GM23338 (cell line): Measurements from ENCODE around the gene GPR32.
"Not testable (repeated sequence)": the region's sequence is repeated elsewhere in the genome, so short reads cannot be mapped to it uniquely, and the experiment has no call there.

ENCODE experiments used
- CREB1 ChIP-seq: fragments of 250-450 bp; sonication (Bioruptor Pico); IDR thresholded peaks from 2 replicates; pipeline ENCODE4 v1.5.0; 2020; ENCODE audit warnings: low read depth, mild to moderate bottlenecking, moderate library complexity
- CTCF ChIP-seq, 2 experiments: fragments of 200-600 bp in 1 of 2; sonication (generic) in 1 of 2; conservative IDR thresholded peaks; 2 replicates each; pipeline versions ENCODE4 v1.5.1 to v1.6.1; 2016 to 2017; ENCODE audit warnings: antibody characterized with exemption in 2 of 2, low read depth in 2 of 2, mild to moderate bottlenecking in 2 of 2, moderate library complexity in 1 of 2
- EZH2 ChIP-seq: fragments of 200-600 bp; sonication (generic); IDR thresholded peaks from one replicate; pipeline ENCODE4 v1.8.0; 2017; ENCODE audit warnings: antibody characterized with exemption, mild to moderate bottlenecking, low read depth; ENCODE audit not compliant: unreplicated experiment
- EZH2phosphoT487 ChIP-seq: fragments of 200-600 bp; sonication (generic); IDR thresholded peaks from one replicate; pipeline ENCODE4 v1.8.1; 2018; ENCODE audit warnings: antibody characterized with exemption; ENCODE audit not compliant: unreplicated experiment
- JUNB ChIP-seq: IDR thresholded peaks from one replicate; pipeline ENCODE4 v1.6.1; 2016; ENCODE audit warnings: antibody characterized with exemption; ENCODE audit not compliant: unreplicated experiment
- NANOG ChIP-seq: IDR thresholded peaks from 2 replicates; pipeline ENCODE4 v1.6.1; 2016; ENCODE audit warnings: antibody characterized with exemption, borderline replicate concordance
- POLR2AphosphoS5 ChIP-seq: IDR thresholded peaks from 2 replicates; pipeline ENCODE4 v1.6.1; 2016; ENCODE audit warnings: antibody characterized with exemption, low read depth
- STAT1 ChIP-seq: IDR thresholded peaks from one replicate; pipeline ENCODE4 v1.6.1; 2016; ENCODE audit warnings: antibody characterized with exemption; ENCODE audit not compliant: unreplicated experiment
- ZNF331 ChIP-seq: fragments of 250-450 bp; sonication (Bioruptor Pico); IDR thresholded peaks from 2 replicates; pipeline ENCODE4 v1.5.0; 2020; ENCODE audit warnings: low read depth, mild to moderate bottlenecking, moderate library complexity
- TF ChIP-seq, protein P1 (sequence below): IDR thresholded peaks from one replicate; pipeline ENCODE4 v1.6.1; 2018; ENCODE audit warnings: antibody characterized with exemption; ENCODE audit not compliant: unreplicated experiment
- TF ChIP-seq, protein P2 (sequence below): IDR thresholded peaks from 2 replicates; pipeline ENCODE4 v1.6.1; 2016; ENCODE audit warnings: antibody characterized with exemption

GRCh38 chr19:50761501-50761900 is 8.8 kb upstream of the GPR32 start:
- not testable (repeated sequence) for TF ChIP-seq CTCF (conservative IDR thresholded peaks at IDR 0.05; ENCODE audit: low read depth in 2 of 2); CREB1 (CRISPR knock-in tag); EZH2; POLR2AphosphoS5; STAT1; EZH2phosphoT487; ZNF331; JUNB; NANOG
- TF ChIP-seq, protein P1, sequence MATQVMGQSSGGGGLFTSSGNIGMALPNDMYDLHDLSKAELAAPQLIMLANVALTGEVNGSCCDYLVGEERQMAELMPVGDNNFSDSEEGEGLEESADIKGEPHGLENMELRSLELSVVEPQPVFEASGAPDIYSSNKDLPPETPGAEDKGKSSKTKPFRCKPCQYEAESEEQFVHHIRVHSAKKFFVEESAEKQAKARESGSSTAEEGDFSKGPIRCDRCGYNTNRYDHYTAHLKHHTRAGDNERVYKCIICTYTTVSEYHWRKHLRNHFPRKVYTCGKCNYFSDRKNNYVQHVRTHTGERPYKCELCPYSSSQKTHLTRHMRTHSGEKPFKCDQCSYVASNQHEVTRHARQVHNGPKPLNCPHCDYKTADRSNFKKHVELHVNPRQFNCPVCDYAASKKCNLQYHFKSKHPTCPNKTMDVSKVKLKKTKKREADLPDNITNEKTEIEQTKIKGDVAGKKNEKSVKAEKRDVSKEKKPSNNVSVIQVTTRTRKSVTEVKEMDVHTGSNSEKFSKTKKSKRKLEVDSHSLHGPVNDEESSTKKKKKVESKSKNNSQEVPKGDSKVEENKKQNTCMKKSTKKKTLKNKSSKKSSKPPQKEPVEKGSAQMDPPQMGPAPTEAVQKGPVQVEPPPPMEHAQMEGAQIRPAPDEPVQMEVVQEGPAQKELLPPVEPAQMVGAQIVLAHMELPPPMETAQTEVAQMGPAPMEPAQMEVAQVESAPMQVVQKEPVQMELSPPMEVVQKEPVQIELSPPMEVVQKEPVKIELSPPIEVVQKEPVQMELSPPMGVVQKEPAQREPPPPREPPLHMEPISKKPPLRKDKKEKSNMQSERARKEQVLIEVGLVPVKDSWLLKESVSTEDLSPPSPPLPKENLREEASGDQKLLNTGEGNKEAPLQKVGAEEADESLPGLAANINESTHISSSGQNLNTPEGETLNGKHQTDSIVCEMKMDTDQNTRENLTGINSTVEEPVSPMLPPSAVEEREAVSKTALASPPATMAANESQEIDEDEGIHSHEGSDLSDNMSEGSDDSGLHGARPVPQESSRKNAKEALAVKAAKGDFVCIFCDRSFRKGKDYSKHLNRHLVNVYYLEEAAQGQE: not testable (repeated sequence)
- TF ChIP-seq, protein P2, sequence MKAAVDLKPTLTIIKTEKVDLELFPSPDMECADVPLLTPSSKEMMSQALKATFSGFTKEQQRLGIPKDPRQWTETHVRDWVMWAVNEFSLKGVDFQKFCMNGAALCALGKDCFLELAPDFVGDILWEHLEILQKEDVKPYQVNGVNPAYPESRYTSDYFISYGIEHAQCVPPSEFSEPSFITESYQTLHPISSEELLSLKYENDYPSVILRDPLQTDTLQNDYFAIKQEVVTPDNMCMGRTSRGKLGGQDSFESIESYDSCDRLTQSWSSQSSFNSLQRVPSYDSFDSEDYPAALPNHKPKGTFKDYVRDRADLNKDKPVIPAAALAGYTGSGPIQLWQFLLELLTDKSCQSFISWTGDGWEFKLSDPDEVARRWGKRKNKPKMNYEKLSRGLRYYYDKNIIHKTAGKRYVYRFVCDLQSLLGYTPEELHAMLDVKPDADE: not testable (repeated sequence)
